SK-N-DZ (cell line): ENCODE data around the gene ZNF286A.
"Not testable (repeated sequence)": the region's sequence is repeated elsewhere in the genome, so short reads cannot be mapped to it uniquely, and the experiment has no call there.

Experiments used
- DNase-seq: peaks from one replicate; pipeline ENCODE4 v3.0.0-alpha.2; 2015; ENCODE audit warnings: low spot score
- small RNA-seq, 2 experiments: library from RNA; depleted of rRNA; stranded (forward); fragments of <200 nt; gene quantifications; one replicate each; pipeline ENCODE3, GENCODE V24; 2014

ZNF286A gene

DNA sequence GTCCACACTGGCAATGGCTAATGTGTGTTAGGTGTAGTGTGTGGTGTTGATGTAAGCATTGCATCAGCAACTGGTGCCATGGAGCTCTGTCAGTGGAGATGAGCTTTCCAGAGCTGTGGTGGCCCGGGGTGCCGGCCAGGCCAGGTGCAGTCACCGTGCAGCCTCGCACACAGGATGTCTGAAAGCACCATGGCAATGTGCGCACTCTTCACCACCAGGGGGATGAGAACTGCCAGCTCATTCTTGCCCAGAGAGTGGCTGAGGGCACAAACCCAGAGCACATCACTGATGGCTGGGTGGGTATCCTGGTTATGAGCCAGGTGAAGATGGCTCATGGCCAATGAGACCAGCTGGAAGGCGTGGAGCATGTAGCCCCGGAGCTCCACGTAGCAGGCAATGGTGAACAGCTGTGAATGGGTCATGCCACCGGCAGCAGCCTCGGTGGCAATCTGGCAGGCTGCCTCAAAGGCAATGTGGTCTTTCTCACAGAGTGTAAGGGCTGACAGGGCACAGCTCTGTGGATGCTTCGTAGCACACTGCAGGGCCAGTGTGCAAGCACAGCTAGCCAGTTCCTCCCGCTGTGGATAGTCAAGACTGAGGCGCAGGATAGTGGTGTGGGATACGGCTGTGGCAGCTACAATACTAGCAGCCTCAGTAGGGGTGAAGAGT, 69.4 kb downstream of the ZNF286A start:
- DNase-seq = not testable (repeated sequence)

Small RNAs within 50 kb of the gene (small RNA-seq; reads per million reads assigned to genes)
- gene ZNF29P = 0 reads per million in 2 experiments
